Measurements from ENCODE around the gene SACM1L.

GRCh38 chr3:45670991-45671390, 18.2 kb upstream of the SACM1L start:
- TF ChIP-seq, protein P1, sequence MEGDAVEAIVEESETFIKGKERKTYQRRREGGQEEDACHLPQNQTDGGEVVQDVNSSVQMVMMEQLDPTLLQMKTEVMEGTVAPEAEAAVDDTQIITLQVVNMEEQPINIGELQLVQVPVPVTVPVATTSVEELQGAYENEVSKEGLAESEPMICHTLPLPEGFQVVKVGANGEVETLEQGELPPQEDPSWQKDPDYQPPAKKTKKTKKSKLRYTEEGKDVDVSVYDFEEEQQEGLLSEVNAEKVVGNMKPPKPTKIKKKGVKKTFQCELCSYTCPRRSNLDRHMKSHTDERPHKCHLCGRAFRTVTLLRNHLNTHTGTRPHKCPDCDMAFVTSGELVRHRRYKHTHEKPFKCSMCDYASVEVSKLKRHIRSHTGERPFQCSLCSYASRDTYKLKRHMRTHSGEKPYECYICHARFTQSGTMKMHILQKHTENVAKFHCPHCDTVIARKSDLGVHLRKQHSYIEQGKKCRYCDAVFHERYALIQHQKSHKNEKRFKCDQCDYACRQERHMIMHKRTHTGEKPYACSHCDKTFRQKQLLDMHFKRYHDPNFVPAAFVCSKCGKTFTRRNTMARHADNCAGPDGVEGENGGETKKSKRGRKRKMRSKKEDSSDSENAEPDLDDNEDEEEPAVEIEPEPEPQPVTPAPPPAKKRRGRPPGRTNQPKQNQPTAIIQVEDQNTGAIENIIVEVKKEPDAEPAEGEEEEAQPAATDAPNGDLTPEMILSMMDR (IDR thresholded peaks at IDR 0.05; ENCODE audit: low read depth, low read length) = no peak
- TF ChIP-seq POLR2A (IDR thresholded peaks at IDR 0.05; ENCODE audit: extremely low read depth, insufficient read length) (no peak), MAX (IDR thresholded peaks at IDR 0.05; ENCODE audit: low read depth, low read length) (no peak)

Measured in NB4 (cell line).